DND-41 (cell line): ENCODE measurements around the gene FBXO21.

Experiments used
- ATAC-seq: fragments of 200-7000 bp; cut with Tn5 transposase; 3 replicates; pipeline ENCODE4 v1.9.1; 2021; ENCODE audit warnings: low read depth; ENCODE audit not compliant: insufficient read depth
- DNase-seq: peaks from one replicate; pipeline ENCODE4 v3.0.0-alpha.2; 2020
- H2AFZ ChIP-seq: 2 replicates; pipeline ENCODE4 v1.6.0; 2012; ENCODE audit warnings: low read depth, low read length
- H3K27ac ChIP-seq: 2 replicates; pipeline ENCODE4 v1.5.1; 2012; ENCODE audit warnings: low read length, inconsistent platforms
- H3K27me3 ChIP-seq: fragments of 200-600 bp; sonication (generic); 2 replicates; pipeline ENCODE4 v1.6.0; 2012; ENCODE audit warnings: low read length, mild to moderate bottlenecking, inconsistent platforms; ENCODE audit not compliant: insufficient read depth, poor library complexity
- H3K36me3 ChIP-seq: 2 replicates; pipeline ENCODE4 v1.5.1; 2012; ENCODE audit warnings: low read length, inconsistent platforms; ENCODE audit not compliant: insufficient read depth
- H3K4me1 ChIP-seq: 2 replicates; pipeline ENCODE4 v1.5.1; 2012; ENCODE audit warnings: mild to moderate bottlenecking, low read length; ENCODE audit not compliant: insufficient read depth
- H3K4me2 ChIP-seq: 2 replicates; pipeline ENCODE4 v1.6.0; 2012; ENCODE audit warnings: mild to moderate bottlenecking, moderate library complexity, low read length, inconsistent platforms; ENCODE audit not compliant: insufficient read depth
- H3K4me3 ChIP-seq, 2 experiments: fragments of 200-600 bp in 1 of 2; shearing (Covaris generic) in 1 of 2; 2 replicates each; pipeline ENCODE4 v1.5.1; 2012 to 2016; ENCODE audit warnings: inconsistent platforms in 2 of 2, low read length in 2 of 2, mild to moderate bottlenecking in 2 of 2, low read depth in 1 of 2, moderate library complexity in 1 of 2
- H3K79me2 ChIP-seq: 2 replicates; pipeline ENCODE4 v1.6.0; 2012; ENCODE audit warnings: low read length, inconsistent platforms; ENCODE audit not compliant: insufficient read depth
- H3K9ac ChIP-seq: 2 replicates; pipeline ENCODE4 v1.6.0; 2012; ENCODE audit warnings: low read depth, mild to moderate bottlenecking, inconsistent platforms, low read length, moderate library complexity
- H3K9me3 ChIP-seq: 2 replicates; pipeline ENCODE4 v1.5.1; 2012; ENCODE audit warnings: low read length, moderate library complexity, mild to moderate bottlenecking, inconsistent platforms; ENCODE audit not compliant: insufficient read depth, severe bottlenecking
- H4K20me1 ChIP-seq: 2 replicates; pipeline ENCODE4 v1.6.0; 2012; ENCODE audit warnings: low read length; ENCODE audit not compliant: insufficient read depth
- CTCF ChIP-seq: IDR thresholded peaks from 2 replicates; pipeline ENCODE4 v1.5.1; 2012; ENCODE audit warnings: borderline replicate concordance, low read length, moderate library complexity, mild to moderate bottlenecking; ENCODE audit not compliant: poor library complexity, severe bottlenecking; ENCODE audit errors: extremely low read depth
- EZH2 ChIP-seq: IDR thresholded peaks from 3 replicates; pipeline ENCODE4 v1.6.1; 2012; ENCODE audit warnings: borderline replicate concordance, low read depth, mild to moderate bottlenecking, moderate library complexity, low read length, inconsistent platforms; ENCODE audit not compliant: severe bottlenecking

The FBXO21 gene

DNA sequence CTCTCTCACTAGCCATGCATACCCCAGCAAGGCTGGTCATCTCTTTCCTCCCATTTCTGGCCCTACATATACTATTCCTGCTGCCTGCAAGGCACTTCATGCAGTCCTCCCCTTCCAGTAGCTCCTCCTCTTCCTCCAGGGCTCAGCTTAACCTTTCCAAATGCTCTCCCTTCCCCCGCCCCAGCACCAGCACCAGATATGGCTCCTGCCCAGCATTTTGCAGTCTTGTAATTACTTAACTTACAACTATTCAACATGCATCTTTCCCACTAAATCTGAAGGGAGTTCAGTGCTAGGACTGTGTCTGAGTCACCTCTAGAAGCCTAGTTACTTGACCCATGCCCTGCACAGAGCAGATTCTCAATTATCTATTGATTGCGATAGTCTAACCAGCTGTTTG is 1.8 kb upstream of the FBXO21 start:
- no peak overlapping the region for H3K4me2 ChIP-seq
- no peaks in the 10 kb centered on the region for H3K9me3 ChIP-seq
- H3K27ac ChIP-seq = no peak overlapping the region
- no peak overlapping the region for H3K4me3 ChIP-seq
- ATAC-seq (no peak), DNase-seq (no peak)
- no peak overlapping the region for H3K9ac ChIP-seq
- peaks cover 8% of the 10 kb centered on the region for H3K27me3 ChIP-seq
- TF ChIP-seq EZH2 (no peak), CTCF (no peak)
- no peaks in the 10 kb centered on the region; the same call in 1 of the 2 replicates for H4K20me1 ChIP-seq
- peaks cover 9% of the 10 kb centered on the region for H3K36me3 ChIP-seq
- peaks cover 35% of the 10 kb centered on the region for H3K79me2 ChIP-seq
- H3K4me1 ChIP-seq = peaks cover 31% of the 10 kb centered on the region
- H2AFZ ChIP-seq = no peak overlapping the region; the same call in 1 of the 2 replicates

GRCh38 chr12:117189725-117190209 is 503 bp downstream of the FBXO21 start:
- peak; percentile 47 for DNase-seq
- H2AFZ ChIP-seq = peak overlapping the region; percentile 97
- H3K4me2 ChIP-seq = peak overlapping the region; percentile 85
- H4K20me1 ChIP-seq = no peaks in the 10 kb centered on the region; the same call in 1 of the 2 replicates
- H3K9me3 ChIP-seq = no peaks in the 10 kb centered on the region
- peaks cover 30% of the 10 kb centered on the region for H3K36me3 ChIP-seq
- peak overlapping the region; percentile 85 to 93; a peak in 3 of 4 replicates for H3K4me3 ChIP-seq
- H3K27me3 ChIP-seq = peaks cover 6% of the 10 kb centered on the region
- peaks cover 31% of the 10 kb centered on the region for H3K4me1 ChIP-seq
- ATAC-seq = peak; percentile 18; the same call in 2 of the 3 replicates
- H3K9ac ChIP-seq = peak overlapping the region; percentile 81
- H3K27ac ChIP-seq = peak overlapping the region; percentile 86
- H3K79me2 ChIP-seq = peaks cover 48% of the 10 kb centered on the region
- TF ChIP-seq EZH2 (no peak), CTCF (no peak)

DNA sequence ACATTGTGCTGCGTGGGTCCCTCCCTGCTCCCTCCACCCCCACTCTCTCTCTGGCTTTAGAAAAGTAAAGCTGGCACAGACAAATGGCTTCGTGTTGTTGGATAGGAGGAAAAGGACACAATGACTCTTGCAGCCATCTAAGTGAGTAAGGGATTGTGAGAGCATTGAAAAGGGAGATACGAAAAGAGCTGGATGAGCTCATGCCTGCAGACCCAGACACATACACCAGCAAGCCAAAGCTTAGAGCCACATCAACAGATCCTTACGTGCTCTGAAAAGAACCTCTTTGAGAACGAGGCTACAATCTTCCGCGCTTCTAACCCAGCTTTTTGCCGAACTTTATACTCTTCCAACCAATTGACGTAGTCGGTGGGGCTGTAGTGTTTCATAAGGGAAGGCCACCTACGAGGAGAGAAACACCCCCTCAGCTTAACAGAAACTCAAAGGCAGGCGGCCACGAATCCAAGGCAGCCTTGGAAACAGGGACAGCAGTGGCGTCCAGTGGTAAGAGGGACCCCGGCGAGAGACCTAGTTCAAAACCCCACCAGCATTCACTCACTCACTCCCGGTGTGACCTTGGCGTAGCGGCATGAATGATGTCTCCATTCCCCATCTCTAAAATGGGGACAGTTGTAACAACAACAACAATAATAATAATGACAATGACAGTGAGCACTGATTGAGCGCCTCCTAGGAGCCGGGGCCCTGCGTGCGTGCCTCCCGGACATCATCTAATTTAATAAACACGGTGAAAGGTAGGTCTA is 1.1 kb downstream of the FBXO21 start:
- Histone ChIP-seq H3K36me3 (peaks cover 36% of the 10 kb centered on the region), H3K27ac (peak overlapping the region; percentile 86), H3K79me2 (peaks cover 54% of the 10 kb centered on the region), H3K4me1 (peaks cover 31% of the 10 kb centered on the region), H3K9me3 (no peaks in the 10 kb centered on the region), H3K4me2 (peak overlapping the region; percentile 85), H4K20me1 (no peaks in the 10 kb centered on the region; the same call in 1 of the 2 replicates), H3K27me3 (peaks cover 6% of the 10 kb centered on the region), H3K4me3 (peak overlapping the region; percentile 85 to 93; a peak in 3 of 4 replicates), H3K9ac (peak overlapping the region; percentile 81), H2AFZ (peak overlapping the region; percentile 97)
- no peak for ATAC-seq
- TF ChIP-seq CTCF (no peak), EZH2 (no peak)
- no peak for DNase-seq
